Measurements from ENCODE around the gene COL5A1.

Gene COL5A1

DNA sequence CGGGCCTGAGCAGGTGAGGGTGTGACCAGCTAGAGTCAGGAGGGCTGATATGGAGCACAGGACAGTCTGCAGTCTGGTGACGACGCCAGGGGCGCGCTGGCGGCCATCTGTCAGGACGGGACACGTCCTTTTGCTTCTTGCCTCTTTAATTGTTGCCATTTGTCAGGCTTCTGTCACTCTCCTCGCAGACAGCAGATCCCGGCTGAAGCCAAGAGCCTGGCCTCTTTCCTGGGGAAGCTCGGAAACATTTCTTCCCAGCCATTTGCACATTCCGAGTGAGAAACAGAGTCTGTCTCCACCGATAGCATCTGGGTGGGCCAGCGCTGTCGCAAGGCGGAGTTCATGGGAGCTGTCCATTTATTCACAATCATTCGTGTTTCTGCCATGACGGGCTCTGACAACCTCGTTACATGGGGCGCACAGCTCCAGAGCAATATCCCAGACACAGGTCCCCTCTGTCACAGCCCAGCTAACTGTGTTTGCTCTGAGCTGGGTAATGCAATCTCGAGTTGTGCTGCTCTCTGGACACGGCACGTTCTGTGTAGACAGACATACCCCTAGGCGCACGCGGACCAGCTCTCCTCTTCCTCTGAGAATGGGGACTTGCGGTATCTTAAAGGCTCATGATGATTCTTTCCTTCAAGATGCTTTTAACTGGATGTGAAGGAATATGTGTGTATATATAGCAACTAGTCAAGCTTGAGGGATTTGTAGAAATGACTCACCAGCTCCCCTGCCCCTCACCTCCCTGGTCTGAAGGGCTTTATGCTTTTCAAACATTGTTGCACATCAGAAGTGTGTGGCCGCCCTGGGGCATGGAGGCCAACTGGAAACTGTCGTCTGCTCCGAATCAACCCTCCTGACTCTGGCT is 133.7 kb downstream of the COL5A1 start:
- no peak for DNase-seq

DNA sequence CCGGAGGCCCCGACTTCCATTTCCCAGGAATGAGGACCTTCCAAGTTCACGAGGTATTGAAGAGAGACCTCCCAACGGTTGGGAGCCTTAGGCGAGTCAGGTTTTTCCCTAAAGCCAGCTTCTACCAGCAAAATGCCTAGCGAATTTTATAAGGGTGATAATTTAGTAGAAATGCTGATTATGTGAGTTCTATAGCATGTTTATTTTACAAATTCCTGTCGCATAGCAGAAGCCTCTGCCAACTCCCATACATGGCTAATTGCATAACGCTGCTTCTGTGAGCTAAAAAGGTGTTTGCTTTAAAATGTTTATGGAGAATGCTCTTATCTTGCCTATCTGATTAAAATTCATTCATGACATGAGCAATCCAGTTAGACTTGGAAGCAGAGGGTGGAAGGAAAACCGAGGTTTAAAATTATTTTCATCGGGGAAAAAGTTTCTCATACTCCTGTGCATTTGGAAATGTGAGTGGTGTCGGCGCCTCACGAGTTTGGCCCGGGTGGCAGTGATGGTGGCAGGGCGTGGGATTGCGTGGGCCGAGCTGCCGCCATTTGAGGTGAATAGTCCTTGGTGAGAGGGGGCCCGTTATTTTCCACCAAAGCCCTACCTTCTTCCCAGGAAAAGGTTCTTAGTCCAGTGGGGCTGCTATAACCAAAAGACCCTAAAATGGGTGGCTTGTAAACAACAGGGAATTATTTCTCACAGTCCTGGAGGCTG is 134.6 kb downstream of the COL5A1 start:
- no peak for DNase-seq

DNA sequence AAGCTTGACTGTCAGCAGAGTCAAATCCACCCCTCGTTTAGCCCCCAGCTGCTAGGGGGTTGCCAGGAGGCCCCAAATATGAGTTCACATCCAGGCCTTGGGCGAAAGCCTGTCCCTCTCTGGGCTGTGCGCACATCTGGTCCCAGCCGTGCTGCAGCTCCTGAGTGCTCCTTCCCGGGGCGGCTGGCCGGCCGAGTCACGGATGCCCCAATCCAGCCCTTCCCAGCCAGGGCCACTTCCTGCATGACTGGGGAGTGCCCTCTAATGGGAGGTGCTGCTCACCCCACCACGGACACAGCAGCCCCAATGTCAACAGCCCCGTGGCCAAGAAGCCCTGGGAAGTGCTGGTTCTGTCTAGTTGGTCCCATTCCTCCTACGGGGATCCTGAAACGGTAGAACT is 135.6 kb downstream of the COL5A1 start:
- DNase-seq: no peak

DNA sequence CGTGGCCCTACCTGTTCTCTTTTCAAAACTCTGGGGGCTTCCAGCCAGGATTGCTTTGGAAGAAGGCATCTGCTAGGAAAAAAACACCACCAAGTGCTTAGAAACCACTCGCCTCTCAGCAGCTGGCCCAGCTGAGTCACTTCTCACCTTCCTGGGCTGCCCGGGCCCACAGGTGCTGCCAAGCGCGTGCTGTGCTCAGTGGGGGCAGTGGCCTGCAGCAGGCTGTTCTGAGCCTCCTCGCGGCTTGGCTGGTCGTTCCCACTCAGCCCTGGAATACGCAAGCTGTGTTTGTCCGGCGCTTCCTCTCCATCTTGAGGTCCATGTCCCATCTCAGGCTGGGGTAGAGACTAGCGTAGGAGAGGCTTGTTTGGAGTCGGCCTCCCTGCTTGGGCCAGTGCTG is 136.6 kb downstream of the COL5A1 start:
- no peak for DNase-seq

DNA sequence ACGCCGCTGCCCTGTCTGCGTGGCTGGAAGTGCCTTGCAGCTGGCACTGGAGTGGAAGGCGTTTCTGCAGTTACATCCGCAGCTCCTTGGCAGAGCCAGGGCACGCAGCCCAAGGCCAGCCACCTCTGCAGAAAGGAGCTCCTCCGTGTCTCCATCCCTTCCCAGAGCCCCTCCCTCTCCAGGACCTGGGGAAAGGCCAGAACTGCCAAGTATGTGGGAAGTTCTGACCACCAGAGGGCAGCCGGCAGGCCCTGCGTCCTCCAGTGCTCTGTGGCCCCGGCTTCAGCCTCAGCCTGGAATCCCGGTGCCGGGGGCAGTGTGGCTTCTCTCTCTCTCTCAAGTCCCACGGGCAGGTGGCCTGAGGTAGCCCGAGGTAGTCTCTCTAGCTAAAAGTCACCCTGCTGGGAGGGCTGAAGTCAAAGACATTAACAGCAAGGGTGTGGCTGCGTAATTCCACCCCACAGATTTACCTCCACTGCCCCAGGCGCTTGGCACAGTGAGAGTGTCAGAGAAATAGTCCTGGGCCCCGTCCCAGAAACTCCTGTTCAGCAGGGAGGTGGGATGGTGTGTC is 137.3 kb downstream of the COL5A1 start:
- DNase-seq: no peak

DNA sequence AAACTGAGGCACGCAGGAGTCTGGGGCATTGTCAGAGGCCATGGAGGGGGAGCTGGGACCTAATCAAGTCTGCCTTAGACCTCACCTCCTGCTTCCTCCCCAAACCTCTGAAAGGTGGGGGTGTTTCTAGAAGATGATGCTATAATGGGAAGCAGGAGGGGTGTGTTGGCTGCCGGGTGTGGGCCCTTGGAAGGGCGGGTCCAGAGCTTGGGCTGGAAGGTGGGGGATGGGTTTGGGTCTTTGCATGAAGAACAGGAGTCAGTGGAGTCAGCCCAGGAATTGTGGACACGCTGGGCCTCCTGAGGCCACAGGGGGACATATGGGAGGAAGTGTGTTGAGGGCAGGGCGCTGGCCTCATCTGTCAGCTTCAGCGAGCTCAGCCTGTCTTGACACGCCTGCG is 138.0 kb downstream of the COL5A1 start:
- no peak for DNase-seq

DNA sequence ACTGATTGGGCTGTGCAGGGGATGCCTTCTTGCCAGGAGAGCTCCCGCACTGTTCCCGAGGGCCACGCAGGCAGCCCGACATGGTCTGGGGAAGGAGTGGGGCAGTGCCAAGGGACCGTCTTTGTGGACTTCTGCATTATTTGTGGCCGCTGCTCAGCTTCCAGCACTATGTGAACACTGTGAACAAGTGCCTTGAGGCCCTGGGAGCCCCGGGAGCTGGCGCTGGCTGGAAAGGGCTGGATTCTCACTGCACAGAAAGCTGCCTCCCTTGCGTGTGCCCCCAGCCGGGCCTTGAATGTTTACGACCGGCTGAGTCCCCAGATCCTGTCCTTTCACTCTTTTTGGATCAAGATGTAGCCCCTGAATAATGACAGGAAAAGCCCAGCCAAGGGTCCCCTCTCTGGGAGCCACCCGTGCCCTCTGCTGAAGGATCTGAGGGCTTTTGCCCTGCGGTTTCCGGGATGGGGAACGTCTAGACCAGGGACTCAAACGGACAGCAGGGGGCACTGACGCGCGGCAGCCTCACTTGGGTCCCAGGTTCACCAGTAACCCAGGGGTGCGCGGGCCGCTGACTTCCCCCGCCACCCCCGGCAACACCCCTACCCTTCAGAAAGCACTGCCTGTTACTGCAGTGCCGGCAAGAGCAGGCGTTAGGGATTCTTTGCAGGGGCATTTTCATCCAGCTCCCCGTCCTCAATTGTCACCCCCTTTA is 140.1 kb downstream of the COL5A1 start:
- no peak for DNase-seq

DNA sequence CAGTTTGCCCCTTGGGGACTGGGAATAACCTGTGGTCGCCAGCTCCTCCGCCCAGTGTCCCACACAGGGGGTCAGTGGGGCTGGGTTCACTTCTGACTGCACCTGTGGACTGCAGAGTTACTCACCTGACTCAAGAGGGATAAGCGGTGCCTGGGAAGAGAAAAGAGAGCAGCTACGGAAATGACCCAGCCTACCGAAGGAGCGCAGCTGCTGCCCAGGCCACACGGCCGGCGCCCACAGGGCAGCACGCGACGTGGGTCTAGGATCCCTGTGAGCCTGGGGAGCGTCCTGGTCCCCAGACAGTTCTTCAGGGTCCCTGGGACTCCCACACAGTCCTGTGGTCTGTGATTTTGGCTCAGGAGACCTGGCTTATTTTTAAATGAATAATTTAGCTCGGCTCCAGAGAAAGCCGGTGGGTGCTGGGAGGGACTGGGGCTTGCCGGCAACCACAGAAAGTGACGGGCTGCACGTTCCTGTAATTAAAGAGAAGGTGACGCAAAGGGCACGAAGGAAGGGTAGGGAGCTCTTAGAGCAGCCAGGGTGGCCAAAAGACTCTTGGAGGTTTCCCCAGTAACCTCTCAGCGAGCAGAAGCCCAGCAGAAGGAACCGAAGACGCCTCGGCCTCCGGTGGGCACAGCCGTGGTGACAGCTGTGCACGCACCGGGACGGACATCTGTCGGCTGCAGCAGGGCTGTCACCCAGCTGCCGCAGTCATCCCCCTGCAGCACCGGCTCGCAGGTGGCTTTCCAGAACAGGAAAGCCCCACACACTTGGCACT is 141.5 kb downstream of the COL5A1 start:
- DNase-seq: no peak

DNA sequence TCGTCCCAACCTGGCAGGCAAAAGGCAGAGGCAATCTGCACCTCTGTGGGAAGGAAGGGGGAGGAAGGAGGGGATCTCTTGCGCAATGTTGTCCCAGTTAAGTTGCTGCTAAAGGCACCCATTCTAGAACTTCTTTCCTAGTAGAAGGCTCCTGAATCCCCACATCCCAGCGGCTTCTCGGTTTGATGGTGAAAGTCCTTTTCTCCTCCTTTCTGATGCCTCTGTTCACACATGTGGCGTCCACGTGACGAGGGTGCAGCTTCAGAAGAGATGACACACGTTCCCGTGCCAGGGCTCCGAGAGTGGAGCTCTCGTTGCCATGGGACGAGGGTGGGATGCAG is 142.1 kb downstream of the COL5A1 start:
- DNase-seq: no peak

DNA sequence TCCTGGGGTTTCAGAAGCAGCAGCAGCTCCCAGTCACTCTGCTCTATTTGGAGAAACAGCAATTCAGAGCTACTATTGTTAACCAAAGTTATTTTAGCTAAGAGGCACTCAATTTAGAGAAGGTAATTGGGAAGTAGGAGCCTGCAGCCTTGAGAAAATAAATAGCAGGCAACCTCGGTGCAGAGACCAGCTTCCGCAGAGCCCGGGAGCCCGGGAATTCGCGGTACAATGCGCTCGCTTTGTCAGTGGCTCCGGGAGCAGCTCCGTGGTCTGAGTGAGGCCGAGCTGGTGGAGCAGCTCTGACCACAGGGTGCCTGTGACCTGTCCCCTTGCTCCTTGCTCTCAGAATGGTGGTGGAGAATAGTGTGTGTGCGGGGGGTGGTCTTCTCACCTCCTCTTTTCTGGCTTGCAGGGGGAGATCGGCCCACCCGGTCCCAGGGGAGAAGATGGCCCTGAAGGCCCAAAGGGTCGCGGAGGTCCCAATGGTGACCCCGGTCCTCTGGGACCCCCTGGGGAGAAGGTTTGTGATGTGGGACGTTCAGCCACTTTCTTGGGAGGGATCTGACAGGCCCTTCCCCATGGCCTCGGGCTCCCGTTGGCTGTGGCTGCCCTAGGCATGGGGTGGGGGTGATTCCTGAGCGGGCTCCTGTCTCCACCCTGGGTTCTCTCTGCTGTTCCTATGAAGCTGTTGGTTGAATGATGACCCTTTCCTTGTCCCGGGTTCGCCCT is 143.1 kb downstream of the COL5A1 start:
- no peak for DNase-seq

DNA sequence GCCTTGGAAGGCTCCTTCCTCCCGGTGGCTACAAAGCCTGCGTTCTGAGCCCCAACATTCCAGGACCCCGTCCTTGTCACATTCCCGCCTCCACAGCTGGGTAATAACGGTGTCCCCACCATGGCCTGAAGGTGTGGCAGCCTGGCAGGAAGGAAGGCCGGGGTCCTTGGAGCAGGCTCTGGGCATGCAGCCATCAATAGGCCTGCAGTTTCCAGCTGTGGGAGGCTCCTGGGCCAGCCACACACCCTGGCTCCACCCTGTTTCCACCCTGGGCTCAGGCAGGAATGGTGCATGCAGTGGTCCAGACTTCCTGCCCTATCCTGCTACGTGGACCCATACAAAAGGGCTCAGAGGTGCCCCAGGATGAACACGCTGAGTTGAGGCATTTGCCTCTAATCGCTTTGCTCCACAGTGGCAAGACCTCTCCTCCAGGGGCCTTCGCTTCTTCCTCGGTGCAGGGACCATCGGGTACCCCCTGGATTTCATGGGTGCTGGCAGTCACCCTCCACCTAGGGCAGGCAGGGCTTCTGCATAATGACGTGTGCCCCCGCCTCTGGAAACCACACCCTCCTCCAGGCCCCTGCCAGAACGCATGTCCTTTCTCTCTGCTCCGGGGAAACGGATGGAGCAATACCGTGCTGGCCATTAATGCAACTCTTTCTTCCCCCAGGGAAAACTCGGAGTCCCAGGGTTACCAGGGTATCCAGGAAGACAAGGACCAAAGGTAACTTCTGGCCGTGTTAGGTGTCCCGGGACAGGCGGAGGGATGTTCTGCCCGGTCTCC is 143.9 kb downstream of the COL5A1 start:
- no peak for DNase-seq

DNA sequence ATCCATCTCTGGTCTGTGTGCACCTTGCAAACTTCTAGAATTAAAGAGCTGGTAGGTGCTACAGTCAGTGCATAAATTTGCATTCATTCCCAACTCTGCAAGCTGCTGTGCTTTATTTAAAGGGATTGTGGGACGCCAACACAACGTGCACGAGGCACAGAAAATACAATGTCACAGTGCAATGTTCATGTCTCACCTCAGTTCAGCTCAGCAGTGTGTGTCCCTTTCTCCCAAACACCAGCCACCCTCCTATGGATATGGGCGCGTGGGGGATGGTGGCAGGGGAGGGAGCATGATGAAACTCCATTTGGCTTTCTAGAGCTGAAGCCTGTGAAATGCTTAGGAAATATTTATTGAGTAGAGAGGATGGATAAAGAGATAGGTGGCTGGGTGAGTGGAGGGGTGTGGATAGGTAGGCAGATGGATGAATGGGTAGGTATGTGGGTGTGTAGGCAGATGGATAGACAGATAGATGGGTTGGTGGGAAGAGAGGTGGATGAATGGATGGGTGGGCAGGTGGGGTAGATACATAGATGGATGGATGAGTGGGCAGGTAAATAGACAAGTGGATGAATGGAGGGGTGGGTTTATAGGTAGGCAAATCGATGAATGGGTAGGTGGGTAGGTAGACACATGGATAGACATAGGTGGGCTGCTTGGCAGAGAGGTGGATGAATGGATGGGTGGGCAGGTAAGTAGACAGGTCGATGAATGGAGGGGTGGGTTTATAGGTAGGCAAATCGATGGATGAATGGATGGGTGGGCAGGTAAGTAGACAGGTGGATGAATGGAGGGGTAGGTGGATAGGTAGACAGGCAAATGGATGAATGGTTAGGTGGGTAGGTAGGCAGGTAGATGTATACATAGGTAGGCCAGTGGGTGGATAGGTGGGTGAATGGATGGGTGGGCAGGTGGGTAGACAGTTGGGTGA is 146.3 kb downstream of the COL5A1 start:
- no peak for DNase-seq

DNA sequence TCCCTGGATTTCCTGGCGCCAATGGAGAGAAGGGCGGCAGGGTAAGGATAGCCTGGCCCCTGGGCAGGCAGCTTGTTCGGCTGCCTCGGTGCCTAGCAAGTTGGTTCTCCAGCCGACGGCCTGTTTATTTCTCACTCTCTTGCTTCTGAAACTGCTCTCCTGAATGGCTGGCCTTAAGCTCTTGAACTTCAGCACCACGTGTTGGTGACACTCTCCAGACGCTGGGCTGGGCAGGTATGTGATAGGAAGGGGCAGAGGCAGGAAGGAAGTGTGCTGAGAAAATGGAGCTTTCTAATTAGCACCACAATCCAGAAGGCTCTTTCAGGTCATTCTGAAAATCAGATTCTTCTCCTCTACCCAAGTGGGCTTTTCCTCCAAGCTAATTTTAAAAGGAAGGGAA is 147.6 kb downstream of the COL5A1 start:
- no peak for DNase-seq

DNA sequence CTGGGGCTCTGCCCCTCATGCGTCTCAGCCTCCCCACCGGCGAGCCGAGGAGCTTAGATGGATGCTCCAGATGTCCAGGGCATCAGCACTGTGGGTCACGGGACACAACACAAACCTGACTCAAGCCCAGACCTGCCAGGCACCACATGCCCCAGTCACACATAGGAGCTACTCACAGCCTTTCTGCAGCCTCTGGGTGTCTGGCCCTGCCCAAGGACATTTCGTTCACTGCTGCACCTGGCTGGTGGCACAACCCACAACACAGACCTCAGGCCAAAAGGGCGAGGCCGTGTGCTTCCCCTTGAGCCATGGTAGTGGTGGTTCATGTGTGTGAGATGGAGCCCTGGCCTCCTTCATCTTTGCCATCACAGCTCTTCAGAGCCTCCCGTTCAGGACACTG is 149.4 kb downstream of the COL5A1 start:
- no peak for DNase-seq

DNA sequence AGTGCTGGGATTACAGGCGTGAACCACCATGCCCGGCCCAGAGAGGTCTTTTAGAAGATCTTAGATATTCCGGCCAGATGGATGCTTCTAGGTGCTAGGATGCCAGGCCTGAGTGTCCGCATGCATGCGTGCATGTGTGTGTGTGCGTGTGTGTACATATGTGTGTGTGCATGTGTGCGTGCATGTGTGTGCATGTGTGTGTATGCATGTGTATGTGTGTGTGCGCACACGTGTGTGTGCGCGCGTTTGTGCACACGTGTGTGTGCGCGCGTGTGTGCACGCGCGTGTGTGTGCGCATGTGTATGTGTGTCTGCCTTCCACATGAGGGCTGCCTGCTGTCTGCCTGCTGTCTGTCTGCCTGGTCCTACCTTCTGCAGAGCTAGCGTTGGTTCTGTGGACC is 151.0 kb downstream of the COL5A1 start:
- no peak for DNase-seq

DNA sequence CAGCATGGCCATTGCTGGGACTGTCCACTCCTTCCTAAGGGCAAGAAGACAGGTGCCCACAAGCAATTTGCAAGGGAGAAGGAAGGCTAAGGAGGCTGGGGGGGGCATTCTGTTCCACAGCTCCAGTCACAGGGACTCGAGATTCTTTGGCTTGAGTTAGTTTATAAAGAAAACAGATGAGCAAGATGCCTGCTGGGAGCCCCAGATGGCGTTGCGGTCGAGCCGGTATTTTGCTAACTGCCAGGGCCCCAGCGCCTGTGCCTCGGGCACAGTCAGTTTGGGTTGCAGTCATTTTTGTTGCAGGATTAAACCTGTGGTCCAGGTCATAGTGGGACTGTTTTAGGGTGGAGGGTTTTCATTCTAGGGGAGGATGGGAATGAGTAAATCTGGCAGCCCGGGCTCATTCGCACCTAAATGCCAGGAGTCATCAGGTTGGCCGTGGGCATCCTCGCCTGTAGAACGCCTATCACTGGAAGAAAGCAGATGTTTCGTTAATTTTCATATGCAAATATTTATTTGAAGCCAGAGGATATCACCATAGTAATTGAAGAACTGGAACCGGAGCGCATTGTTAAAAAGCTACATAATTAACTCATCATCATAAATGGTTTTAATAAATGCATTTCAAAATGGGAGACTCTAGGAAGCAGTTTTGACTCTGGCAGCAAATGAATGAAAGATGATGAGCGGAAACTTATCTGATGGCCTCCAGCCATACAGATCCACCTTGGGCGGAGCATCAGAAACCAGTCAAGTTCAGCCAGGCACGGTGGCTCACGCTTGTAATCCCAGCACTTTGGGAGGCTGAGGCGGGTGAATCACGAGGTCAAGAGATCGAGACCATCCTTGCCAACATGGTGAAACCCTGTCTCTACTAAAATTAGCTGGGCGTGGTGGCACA is 151.9 kb downstream of the COL5A1 start:
- no peak for DNase-seq

DNA sequence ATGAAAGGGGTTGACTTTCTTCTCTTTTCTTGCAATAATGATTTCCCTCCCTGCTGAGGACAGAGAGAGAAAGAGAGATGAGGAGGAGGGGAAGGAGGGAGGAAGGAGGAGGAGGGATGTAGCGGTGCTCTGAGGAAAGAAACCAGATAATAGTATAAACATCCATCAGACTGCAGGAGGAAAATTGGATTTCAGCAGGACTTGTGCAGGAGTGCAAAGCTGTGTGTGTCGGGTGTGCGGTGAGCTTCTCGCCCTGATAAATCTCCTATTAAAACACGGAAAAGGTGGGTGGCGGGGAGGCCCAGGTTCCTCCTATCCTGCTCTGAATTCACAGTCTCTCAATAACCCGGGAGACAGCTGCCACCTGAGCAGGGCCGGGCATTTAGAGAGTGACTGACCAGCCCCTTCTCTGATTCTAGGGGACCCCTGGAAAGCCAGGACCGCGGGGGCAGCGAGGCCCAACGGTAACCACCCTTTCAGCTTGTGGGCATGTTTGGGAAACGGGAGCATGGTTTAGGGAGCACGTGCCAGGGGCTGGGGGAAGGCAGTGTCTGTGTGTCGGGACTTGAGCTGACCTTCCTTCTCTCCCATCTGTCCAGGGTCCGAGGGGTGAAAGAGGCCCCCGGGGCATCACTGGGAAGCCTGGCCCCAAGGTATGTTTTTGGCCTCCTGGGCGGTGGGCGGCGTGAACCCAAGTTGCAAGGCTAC is 153.2 kb downstream of the COL5A1 start:
- no peak for DNase-seq

DNA sequence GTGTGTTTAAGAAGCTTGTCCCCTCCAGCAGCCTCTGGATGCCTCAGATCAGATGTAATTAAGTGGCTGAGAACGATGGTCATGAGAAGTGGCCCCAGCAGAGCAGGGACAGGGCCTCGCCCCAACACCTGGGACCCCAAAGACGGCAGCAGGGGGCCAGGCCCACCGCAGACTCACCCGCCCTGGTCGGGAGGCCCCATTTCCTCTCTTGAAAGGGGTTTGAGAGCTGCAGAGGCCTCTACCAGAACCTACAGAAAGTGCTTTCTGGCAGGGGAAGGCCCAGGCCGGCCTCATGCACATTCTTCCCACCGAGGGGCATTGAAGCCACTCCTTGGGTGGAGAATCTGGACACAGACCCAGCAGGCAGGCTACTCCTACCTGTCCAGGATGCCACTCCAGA is 153.8 kb downstream of the COL5A1 start:
- no peak for DNase-seq

Measured in T-helper 2 cell (primary cell).